Measurements from ENCODE around the gene PANX3. TPM values are rescaled to one million over a fixed set of nuclear protein-coding genes. Genes with fewer than 3 reads are reported as not detected.

Gene PANX3
- total RNA-seq, 2 donors from 2014 or later = not detected

GRCh38 chr11:124629961-124630360 lies 18.7 kb downstream of the PANX3 start:
- Mint-ChIP-seq H3K36me3 (peaks cover 36% of the 10 kb centered on the region), H3K27ac (no peak overlapping the region), H3K27me3 (no peaks in the 10 kb centered on the region), H3K9me3 (no peaks in the 10 kb centered on the region), H3K4me3 (no peak overlapping the region), H3K4me1 (ENCODE audit: low read depth in 2 of 2) (peaks cover 14% of the 10 kb centered on the region in 2 donors)
- no peak for ATAC-seq
- no peak for DNase-seq (ENCODE audit: low spot score)

GRCh38 chr11:124633355-124633754 lies 22.1 kb downstream of the PANX3 start:
- Mint-ChIP-seq H3K27ac (no peak overlapping the region), H3K4me1 (ENCODE audit: low read depth in 2 of 2) (peaks cover 0 to 3% of the 10 kb centered on the region in 2 donors), H3K4me3 (no peak overlapping the region), H3K36me3 (peaks cover 37% of the 10 kb centered on the region), H3K27me3 (no peaks in the 10 kb centered on the region), H3K9me3 (no peaks in the 10 kb centered on the region)
- DNase-seq (ENCODE audit: low spot score) (no peak), ATAC-seq (no peak)

GRCh38 chr11:124635932-124636331 lies 24.7 kb downstream of the PANX3 start:
- H3K36me3 Mint-ChIP-seq = peaks cover 25% of the 10 kb centered on the region

GRCh38 chr11:124638500-124638899 lies 27.3 kb downstream of the PANX3 start:
- DNase-seq (ENCODE audit: low spot score) = no peak
- no peaks in the 10 kb centered on the region for H3K9me3 Mint-ChIP-seq
- no peaks in the 10 kb centered on the region for H3K27me3 Mint-ChIP-seq
- no peaks in the 10 kb centered on the region for H3K4me1 Mint-ChIP-seq (ENCODE audit: low read depth in 2 of 2)
- H3K4me3 Mint-ChIP-seq = no peak overlapping the region
- H3K36me3 Mint-ChIP-seq = peaks cover 14% of the 10 kb centered on the region
- H3K27ac Mint-ChIP-seq = no peak overlapping the region
- ATAC-seq = no peak

More at GRCh38 chr11:124635932-124636331, 24.7 kb downstream of the PANX3 start:
- Mint-ChIP-seq H3K27me3 (no peaks in the 10 kb centered on the region), H3K4me3 (no peak overlapping the region), H3K27ac (no peak overlapping the region), H3K9me3 (no peaks in the 10 kb centered on the region), H3K4me1 (ENCODE audit: low read depth in 2 of 2) (no peaks in the 10 kb centered on the region)
- ATAC-seq (no peak), DNase-seq (ENCODE audit: low spot score) (no peak)

GRCh38 chr11:124639186-124639585 lies 28.0 kb downstream of the PANX3 start:
- ATAC-seq (no peak), DNase-seq (ENCODE audit: low spot score) (no peak)
- H3K27me3 Mint-ChIP-seq = no peaks in the 10 kb centered on the region
- no peak overlapping the region for H3K27ac Mint-ChIP-seq
- H3K9me3 Mint-ChIP-seq = no peaks in the 10 kb centered on the region
- no peak overlapping the region for H3K4me3 Mint-ChIP-seq
- H3K4me1 Mint-ChIP-seq (ENCODE audit: low read depth in 2 of 2) = no peaks in the 10 kb centered on the region
- peaks cover 12% of the 10 kb centered on the region for H3K36me3 Mint-ChIP-seq

- ATAC-seq = no peak
- peaks cover 0 to 6% of the 10 kb centered on the region in 2 donors for H3K4me1 Mint-ChIP-seq (ENCODE audit: low read depth in 2 of 2)
- DNase-seq (ENCODE audit: low spot score) = no peak
- H3K27ac Mint-ChIP-seq = no peak overlapping the region
- H3K27me3 Mint-ChIP-seq = no peaks in the 10 kb centered on the region
- no peak overlapping the region for H3K4me3 Mint-ChIP-seq
- no peaks in the 10 kb centered on the region for H3K9me3 Mint-ChIP-seq
- peaks cover 11% of the 10 kb centered on the region for H3K36me3 Mint-ChIP-seq
Measured at GRCh38 chr11:124640666-124641065, 29.4 kb downstream of the PANX3 start.

- ATAC-seq (no peak), DNase-seq (ENCODE audit: low spot score) (no peak)
- Mint-ChIP-seq H3K9me3 (no peaks in the 10 kb centered on the region), H3K4me3 (no peak overlapping the region), H3K4me1 (ENCODE audit: low read depth in 2 of 2) (peaks cover 0 to 6% of the 10 kb centered on the region in 2 donors), H3K27ac (no peak overlapping the region), H3K27me3 (no peaks in the 10 kb centered on the region), H3K36me3 (no peaks in the 10 kb centered on the region)
Measured at GRCh38 chr11:124642628-124643027, 31.4 kb downstream of the PANX3 start.

GRCh38 chr11:124643042-124643604 lies 31.9 kb downstream of the PANX3 start:
- Mint-ChIP-seq H3K4me3 (no peak overlapping the region), H3K27me3 (no peaks in the 10 kb centered on the region), H3K27ac (no peak overlapping the region), H3K9me3 (no peaks in the 10 kb centered on the region), H3K36me3 (no peaks in the 10 kb centered on the region), H3K4me1 (ENCODE audit: low read depth in 2 of 2) (peaks cover 0 to 6% of the 10 kb centered on the region in 2 donors)
- no peak for ATAC-seq
- no peak for DNase-seq (ENCODE audit: low spot score)

GRCh38 chr11:124643605-124644425 lies 32.6 kb downstream of the PANX3 start:
- Mint-ChIP-seq H3K36me3 (no peaks in the 10 kb centered on the region), H3K27ac (no peak overlapping the region), H3K27me3 (no peaks in the 10 kb centered on the region), H3K4me3 (no peak overlapping the region), H3K4me1 (ENCODE audit: low read depth in 2 of 2) (peaks cover 0 to 6% of the 10 kb centered on the region in 2 donors), H3K9me3 (no peaks in the 10 kb centered on the region)
- DNase-seq (ENCODE audit: low spot score) (no peak), ATAC-seq (no peak)

- no peak for DNase-seq (ENCODE audit: low spot score)
- no peaks in the 10 kb centered on the region for H3K27me3 Mint-ChIP-seq
- H3K27ac Mint-ChIP-seq = no peak overlapping the region
- H3K4me1 Mint-ChIP-seq (ENCODE audit: low read depth in 2 of 2) = peaks cover 0 to 6% of the 10 kb centered on the region in 2 donors
- no peak for ATAC-seq
- H3K36me3 Mint-ChIP-seq = no peaks in the 10 kb centered on the region
- no peak overlapping the region for H3K4me3 Mint-ChIP-seq
- H3K9me3 Mint-ChIP-seq = no peaks in the 10 kb centered on the region
Measured at GRCh38 chr11:124644426-124645280, 33.4 kb downstream of the PANX3 start.

GRCh38 chr11:124646148-124646547 lies 34.9 kb downstream of the PANX3 start:
- H3K4me1 Mint-ChIP-seq (ENCODE audit: low read depth in 2 of 2) = peaks cover 0 to 6% of the 10 kb centered on the region in 2 donors
- ATAC-seq = no peak

GRCh38 chr11:124648610-124649009 lies 37.4 kb downstream of the PANX3 start:
- H3K4me3 Mint-ChIP-seq = no peak overlapping the region
- no peaks in the 10 kb centered on the region for H3K27me3 Mint-ChIP-seq
- peaks cover 0 to 6% of the 10 kb centered on the region in 2 donors for H3K4me1 Mint-ChIP-seq (ENCODE audit: low read depth in 2 of 2)
- ATAC-seq = no peak
- no peaks in the 10 kb centered on the region for H3K9me3 Mint-ChIP-seq
- no peaks in the 10 kb centered on the region for H3K36me3 Mint-ChIP-seq
- H3K27ac Mint-ChIP-seq = no peak overlapping the region
- DNase-seq (ENCODE audit: low spot score) = no peak

More at GRCh38 chr11:124646148-124646547, 34.9 kb downstream of the PANX3 start:
- Mint-ChIP-seq H3K27me3 (no peaks in the 10 kb centered on the region), H3K27ac (no peak overlapping the region), H3K9me3 (no peaks in the 10 kb centered on the region), H3K4me3 (no peak overlapping the region), H3K36me3 (no peaks in the 10 kb centered on the region)
- no peak for DNase-seq (ENCODE audit: low spot score)

- no peak overlapping the region for H3K4me3 Mint-ChIP-seq
- H3K36me3 Mint-ChIP-seq = no peaks in the 10 kb centered on the region
- no peaks in the 10 kb centered on the region for H3K9me3 Mint-ChIP-seq
- H3K27ac Mint-ChIP-seq = no peak overlapping the region
- no peaks in the 10 kb centered on the region for H3K4me1 Mint-ChIP-seq (ENCODE audit: low read depth in 2 of 2)
- DNase-seq (ENCODE audit: low spot score) (no peak), ATAC-seq (no peak)
- no peaks in the 10 kb centered on the region for H3K27me3 Mint-ChIP-seq
Measured at GRCh38 chr11:124656774-124657630, 45.8 kb downstream of the PANX3 start.

Measured in natural killer cell treated with Interleukin-12 subunit alpha and Interleukin-12 subunit beta and Interleukin-15 and Interleukin-18, amount 100 ng/mL, for 72 hours (primary cell).